ENCODE results near the gene UBE2N. TPM values are rescaled to one million over a fixed set of nuclear protein-coding genes. Genes with fewer than 3 reads are reported as not detected.

UBE2N gene
- total and polyA plus RNA-seq, 2 donors (not counting 3 experiments of a cell fraction or from before 2014, with no cell fraction given): 59.2 to 125 TPM

- ChIA-PET CTCF (interaction anchor here (1.9 kb wide), 1 partner anchor 379 kb away, joined by 4 read pairs; no protein-coding TSS in a partner anchor), POLR2A (no interaction called here)
- intact Hi-C loops (cut with micrococcal nuclease): no loop called here
- H2AFZ ChIP-seq (ENCODE audit: low read depth, low read length): no peak overlapping the region
- TF ChIP-seq GATA2 (IDR thresholded peaks at IDR 0.05; ENCODE audit: insufficient read depth, insufficient read length, low read depth, low read length) (no peak), EZH2 (IDR thresholded peaks at IDR 0.05; ENCODE audit: borderline replicate concordance, low read depth, low read length, severe bottlenecking) (no peak), POLR2AphosphoS5 (IDR thresholded peaks at IDR 0.05; ENCODE audit: insufficient read depth, low read depth, low read length) (no peak), POLR2A (IDR thresholded peaks at IDR 0.05; ENCODE audit: low read depth, low read length) (no peak), MYC (IDR thresholded peaks at IDR 0.05; ENCODE audit: low read depth, low read length) (no peak)
- TF ChIP-seq, protein P1, sequence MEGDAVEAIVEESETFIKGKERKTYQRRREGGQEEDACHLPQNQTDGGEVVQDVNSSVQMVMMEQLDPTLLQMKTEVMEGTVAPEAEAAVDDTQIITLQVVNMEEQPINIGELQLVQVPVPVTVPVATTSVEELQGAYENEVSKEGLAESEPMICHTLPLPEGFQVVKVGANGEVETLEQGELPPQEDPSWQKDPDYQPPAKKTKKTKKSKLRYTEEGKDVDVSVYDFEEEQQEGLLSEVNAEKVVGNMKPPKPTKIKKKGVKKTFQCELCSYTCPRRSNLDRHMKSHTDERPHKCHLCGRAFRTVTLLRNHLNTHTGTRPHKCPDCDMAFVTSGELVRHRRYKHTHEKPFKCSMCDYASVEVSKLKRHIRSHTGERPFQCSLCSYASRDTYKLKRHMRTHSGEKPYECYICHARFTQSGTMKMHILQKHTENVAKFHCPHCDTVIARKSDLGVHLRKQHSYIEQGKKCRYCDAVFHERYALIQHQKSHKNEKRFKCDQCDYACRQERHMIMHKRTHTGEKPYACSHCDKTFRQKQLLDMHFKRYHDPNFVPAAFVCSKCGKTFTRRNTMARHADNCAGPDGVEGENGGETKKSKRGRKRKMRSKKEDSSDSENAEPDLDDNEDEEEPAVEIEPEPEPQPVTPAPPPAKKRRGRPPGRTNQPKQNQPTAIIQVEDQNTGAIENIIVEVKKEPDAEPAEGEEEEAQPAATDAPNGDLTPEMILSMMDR (IDR thresholded peaks at IDR 0.05; ENCODE audit: extremely low read depth in 1 of 2, insufficient read depth in 1 of 2, low read depth in 1 of 2, low read length in 2 of 2): no peak
- H3K27me3 ChIP-seq (ENCODE audit: control insufficient read depth in 2 of 2, insufficient read depth in 2 of 2, low read length in 2 of 2): no peaks in the 10 kb centered on the region
- no peak overlapping the region for H3K9ac ChIP-seq (replicated peaks; ENCODE audit: extremely low read depth, insufficient read depth, low read length)
- FAIRE-seq (peak; percentile 18), DNase-seq (ENCODE audit: low read depth, low spot score) (no peak)
- dilution Hi-C loops (cut with MboI; ENCODE audit: extremely low pct_ligation_motif_present, low sequenced_read_pairs): no loop called here
- H3K9me3 ChIP-seq (replicated peaks; ENCODE audit: control insufficient read depth, insufficient read depth, low read length): no peaks in the 10 kb centered on the region
- BruUV-seq (replicated peaks): no TSS peak
- no peaks in the 10 kb centered on the region for H3K79me2 ChIP-seq (ENCODE audit: control insufficient read depth, insufficient read depth, low read length)
- H3K27ac ChIP-seq (ENCODE audit: insufficient read depth, low read depth, low read length): no peak overlapping the region
- no peak overlapping the region for H3K4me2 ChIP-seq (ENCODE audit: insufficient read depth, low read length)
- H4K20me1 ChIP-seq (replicated peaks; ENCODE audit: control insufficient read depth, extremely low read depth, insufficient read depth, low read length): no peaks in the 10 kb centered on the region
- peaks cover 10% of the 10 kb centered on the region for H3K4me1 ChIP-seq (ENCODE audit: control insufficient read depth, extremely low read depth, insufficient read depth, low read length)
- H3K9me1 ChIP-seq (replicated peaks; ENCODE audit: control insufficient read depth, extremely low read depth, insufficient read depth, low read length): no peaks in the 10 kb centered on the region
- H3K36me3 ChIP-seq (ENCODE audit: control insufficient read depth in 2 of 2, extremely low read depth in 1 of 2, insufficient read depth in 2 of 2, low read length in 2 of 2): no peaks in the 10 kb centered on the region
- H3K4me3 ChIP-seq (replicated peaks in 1 of 3; ENCODE audit: insufficient read depth in 1 of 3, low read depth in 1 of 3, low read length in 3 of 3): no peak overlapping the region
Measured at GRCh38 chr12:93366422-93366821, 75.3 kb downstream of the UBE2N start.

All from endothelial cell of umbilical vein (primary cell).